ENCODE data around the gene NPAS3. TPM values are rescaled to one million over a fixed set of nuclear protein-coding genes. Genes with fewer than 3 reads are reported as not detected.

The NPAS3 gene
- total and polyA plus RNA-seq, 7 donors: 0.36 to 6.4 (median 4.6) TPM; not detected in 2

DNA sequence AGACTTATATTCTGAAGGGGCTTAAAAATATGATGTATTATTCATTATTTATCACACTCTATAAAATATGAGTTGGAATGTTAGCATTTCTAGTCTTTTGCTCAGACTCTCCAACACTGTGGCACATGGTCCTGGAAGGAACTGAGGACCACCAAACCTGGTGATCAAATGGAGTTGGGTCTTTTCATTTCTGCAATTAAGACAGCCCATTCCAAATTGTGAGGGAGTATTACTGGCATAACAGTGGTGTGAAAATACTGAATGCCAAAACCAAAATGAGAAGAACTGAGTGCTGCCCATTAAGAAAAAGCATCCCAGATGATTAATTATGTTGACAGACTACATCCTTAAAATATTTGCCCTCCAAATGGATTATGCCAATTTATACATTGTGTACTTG lies 90.8 kb downstream of the NPAS3 start:
- DNase-seq: no peak
- H3K4me1 ChIP-seq: peaks cover 0 to 11% (median 4%) of the 10 kb centered on the region in 4 donors
- intact Hi-C loops (cut with DNase I): no loop called here
- H3K4me3 ChIP-seq: no peak overlapping the region
- no peaks in the 10 kb centered on the region for H3K27me3 ChIP-seq
- no peak overlapping the region for H3K27ac ChIP-seq
- H3K36me3 ChIP-seq: no peaks in the 10 kb centered on the region
- TF ChIP-seq, protein P1, sequence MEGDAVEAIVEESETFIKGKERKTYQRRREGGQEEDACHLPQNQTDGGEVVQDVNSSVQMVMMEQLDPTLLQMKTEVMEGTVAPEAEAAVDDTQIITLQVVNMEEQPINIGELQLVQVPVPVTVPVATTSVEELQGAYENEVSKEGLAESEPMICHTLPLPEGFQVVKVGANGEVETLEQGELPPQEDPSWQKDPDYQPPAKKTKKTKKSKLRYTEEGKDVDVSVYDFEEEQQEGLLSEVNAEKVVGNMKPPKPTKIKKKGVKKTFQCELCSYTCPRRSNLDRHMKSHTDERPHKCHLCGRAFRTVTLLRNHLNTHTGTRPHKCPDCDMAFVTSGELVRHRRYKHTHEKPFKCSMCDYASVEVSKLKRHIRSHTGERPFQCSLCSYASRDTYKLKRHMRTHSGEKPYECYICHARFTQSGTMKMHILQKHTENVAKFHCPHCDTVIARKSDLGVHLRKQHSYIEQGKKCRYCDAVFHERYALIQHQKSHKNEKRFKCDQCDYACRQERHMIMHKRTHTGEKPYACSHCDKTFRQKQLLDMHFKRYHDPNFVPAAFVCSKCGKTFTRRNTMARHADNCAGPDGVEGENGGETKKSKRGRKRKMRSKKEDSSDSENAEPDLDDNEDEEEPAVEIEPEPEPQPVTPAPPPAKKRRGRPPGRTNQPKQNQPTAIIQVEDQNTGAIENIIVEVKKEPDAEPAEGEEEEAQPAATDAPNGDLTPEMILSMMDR (IDR thresholded peaks at IDR 0.05): no peak
- TF ChIP-seq POLR2A (IDR thresholded peaks at IDR 0.05) (no peak), POLR2AphosphoS5 (IDR thresholded peaks at IDR 0.05) (no peak), EP300 (IDR thresholded peaks at IDR 0.05) (no peak)
- H3K9me3 ChIP-seq: no peaks in the 10 kb centered on the region

DNA sequence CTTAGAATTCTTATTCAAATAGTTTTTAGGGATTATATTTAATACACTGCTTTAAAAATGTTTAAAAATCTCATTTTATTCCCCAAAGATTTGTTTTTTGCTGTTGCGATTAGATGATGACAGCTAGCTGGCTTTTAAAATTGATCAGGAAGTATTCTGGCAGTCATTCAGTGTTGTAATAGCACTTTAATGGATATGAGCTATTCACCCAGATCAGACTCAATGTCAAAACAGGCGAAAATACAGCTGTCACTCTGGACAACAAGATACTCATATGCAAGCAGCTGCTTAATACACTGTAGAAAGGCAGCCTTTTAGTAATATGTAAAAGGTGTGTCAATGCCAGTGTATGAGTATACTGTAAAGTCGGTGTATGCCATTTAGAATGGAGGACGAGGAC lies 91.7 kb downstream of the NPAS3 start:
- no peak overlapping the region for H3K4me3 ChIP-seq
- no peaks in the 10 kb centered on the region for H3K9me3 ChIP-seq
- WGBS, 2 donors: 90 to 91% methylated on average over 4 of the region's 4 CpGs
- H3K36me3 ChIP-seq: no peaks in the 10 kb centered on the region
- peaks cover 0 to 11% (median 4%) of the 10 kb centered on the region in 4 donors for H3K4me1 ChIP-seq
- TF ChIP-seq, protein P1 (IDR thresholded peaks at IDR 0.05): no peak
- TF ChIP-seq EP300 (IDR thresholded peaks at IDR 0.05) (no peak), POLR2AphosphoS5 (IDR thresholded peaks at IDR 0.05) (no peak), POLR2A (IDR thresholded peaks at IDR 0.05) (no peak)
- intact Hi-C loops (cut with DNase I): no loop called here
- no peak overlapping the region for H3K27ac ChIP-seq
- DNase-seq: no peak
- H3K27me3 ChIP-seq: no peaks in the 10 kb centered on the region

DNA sequence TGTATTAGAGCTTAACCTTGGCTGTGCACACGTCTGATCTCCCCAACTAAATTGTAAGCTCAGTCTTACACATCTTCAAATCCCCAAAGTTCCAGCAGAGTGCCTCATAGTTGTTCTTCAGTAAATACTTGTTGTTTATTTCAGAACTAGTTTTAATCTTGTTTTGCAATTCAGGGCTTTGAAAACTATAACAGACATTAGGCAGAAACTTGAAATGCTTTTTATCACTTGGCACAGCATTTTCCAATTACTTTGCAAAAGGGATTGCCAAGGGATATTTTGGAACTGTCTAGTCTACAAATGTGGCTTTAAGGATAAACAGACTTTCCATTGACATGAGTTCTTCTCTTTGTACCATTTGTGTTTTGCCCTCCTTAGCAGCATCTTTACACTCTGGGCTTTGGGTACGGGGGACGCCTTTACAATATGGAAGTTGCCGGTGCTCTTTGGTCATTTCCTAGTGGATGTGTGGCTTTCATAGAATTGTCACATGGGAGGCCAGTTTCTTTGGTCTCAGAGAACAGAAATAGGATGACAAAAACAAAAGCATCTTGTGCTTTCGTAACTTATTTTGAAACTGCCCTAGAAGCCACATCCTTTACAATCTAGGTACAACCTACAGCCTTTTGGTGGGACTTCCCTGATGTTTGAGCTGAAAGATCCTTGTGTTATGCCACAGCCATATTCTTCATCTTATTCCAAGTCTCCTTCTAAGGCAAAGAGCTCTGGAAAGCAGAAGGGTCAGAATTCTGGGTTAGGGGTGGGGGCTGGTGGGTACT lies 96.9 kb downstream of the NPAS3 start:
- intact Hi-C loops (cut with DNase I): no loop called here
- 79 to 93% methylated on average over 5 of the region's 5 CpGs for WGBS, 2 donors
- no peak for TF ChIP-seq POLR2A (IDR thresholded peaks at IDR 0.05)
- TF ChIP-seq, protein P1 (IDR thresholded peaks at IDR 0.05): no peak
- TF ChIP-seq POLR2AphosphoS5 (IDR thresholded peaks at IDR 0.05): no peak
- TF ChIP-seq EP300 (IDR thresholded peaks at IDR 0.05): no peak
- no peak overlapping the region for H3K27ac ChIP-seq
- no peaks in the 10 kb centered on the region for H3K9me3 ChIP-seq
- DNase-seq: no peak
- no peaks in the 10 kb centered on the region for H3K27me3 ChIP-seq
- no peak overlapping the region for H3K4me3 ChIP-seq
- H3K36me3 ChIP-seq: no peaks in the 10 kb centered on the region
- H3K4me1 ChIP-seq: no peaks in the 10 kb centered on the region

DNA sequence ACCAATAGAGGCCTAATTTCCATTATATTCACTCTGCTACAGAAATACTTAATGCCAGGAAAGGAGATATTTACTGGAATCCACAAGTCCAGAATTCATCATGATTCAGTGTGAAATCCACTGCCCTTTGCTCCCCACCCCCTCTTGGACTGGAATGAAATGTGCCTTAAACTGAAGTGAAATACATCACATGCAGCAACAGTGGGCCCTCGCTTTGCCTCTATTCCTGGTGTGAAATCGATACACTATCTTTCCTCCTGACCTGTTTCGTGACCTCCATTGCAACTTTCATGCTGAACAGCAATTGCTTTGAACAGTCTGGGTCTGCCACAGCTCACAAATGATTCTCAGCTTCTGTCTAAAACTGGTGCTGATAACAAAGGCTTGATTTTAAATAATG lies 100.6 kb downstream of the NPAS3 start:
- no peak overlapping the region for H3K4me3 ChIP-seq
- DNase-seq: no peak
- H3K4me1 ChIP-seq: no peaks in the 10 kb centered on the region
- intact Hi-C loops (cut with DNase I): no loop called here
- H3K36me3 ChIP-seq: no peaks in the 10 kb centered on the region
- no peaks in the 10 kb centered on the region for H3K9me3 ChIP-seq
- TF ChIP-seq, protein P1 (IDR thresholded peaks at IDR 0.05): no peak
- TF ChIP-seq EP300 (IDR thresholded peaks at IDR 0.05) (no peak), POLR2A (IDR thresholded peaks at IDR 0.05) (no peak), POLR2AphosphoS5 (IDR thresholded peaks at IDR 0.05) (no peak)
- no peak overlapping the region for H3K27ac ChIP-seq
- WGBS, 2 donors: 88 to 92% methylated on average over 3 of the region's 3 CpGs
- H3K27me3 ChIP-seq: no peaks in the 10 kb centered on the region

All from sigmoid colon (tissue), 7 donors.